Endodermal cell (in vitro differentiated cells): ENCODE measurements around the gene TEX9. TPM values are rescaled to one million over a fixed set of nuclear protein-coding genes. Genes with fewer than 3 reads are reported as not detected.
"Not testable (repeated sequence)": the region's sequence is repeated elsewhere in the genome, so short reads cannot be mapped to it uniquely, and the experiment has no call there.

Experiments
- DNase-seq: peaks from one replicate; pipeline ENCODE4 v3.0.0-alpha.2; 2017
- H3K27ac ChIP-seq: 2 replicates; pipeline ENCODE4 v1.5.1; 2013; ENCODE audit warnings: mild to moderate bottlenecking, low read depth, low read length, moderate library complexity
- H3K27me3 ChIP-seq: 2 replicates; pipeline ENCODE4 v1.6.1; 2013; ENCODE audit warnings: mild to moderate bottlenecking, low read length, moderate library complexity; ENCODE audit not compliant: insufficient read depth, control insufficient read depth, poor library complexity, severe bottlenecking
- H3K36me3 ChIP-seq: 2 replicates; pipeline ENCODE4 v1.7.0; 2013; ENCODE audit warnings: mild to moderate bottlenecking, low read length, moderate library complexity; ENCODE audit not compliant: control insufficient read depth, insufficient read depth
- H3K4me1 ChIP-seq: one replicate; pipeline ENCODE4 v1.7.0; 2013; ENCODE audit warnings: low read length; ENCODE audit not compliant: control insufficient read depth, insufficient read depth
- H3K4me3 ChIP-seq: 2 replicates; pipeline ENCODE4 v1.5.1; 2013; ENCODE audit warnings: mild to moderate bottlenecking, low read length, moderate library complexity
- H3K9ac ChIP-seq: 2 replicates; pipeline ENCODE4 v1.6.1; 2013; ENCODE audit warnings: mild to moderate bottlenecking, low read length, moderate library complexity; ENCODE audit not compliant: poor library complexity, severe bottlenecking; ENCODE audit errors: extremely low read depth
- H3K9me3 ChIP-seq: 2 replicates; pipeline ENCODE4 v1.6.1; 2013; ENCODE audit warnings: mild to moderate bottlenecking, low read length, moderate library complexity; ENCODE audit not compliant: control insufficient read depth
- H3K27ac Mint-ChIP-seq: 2 replicates; pipeline ENCODE4 v1.8.0; 2020; ENCODE audit warnings: mixed read lengths
- H3K27me3 Mint-ChIP-seq: 2 replicates; pipeline ENCODE4 v1.8.0; 2021; ENCODE audit warnings: mild to moderate bottlenecking, mixed read lengths; ENCODE audit not compliant: insufficient read depth
- H3K36me3 Mint-ChIP-seq: 2 replicates; pipeline ENCODE4 v1.8.0; 2020; ENCODE audit warnings: low read depth, mixed read lengths
- H3K4me1 Mint-ChIP-seq: 2 replicates; pipeline ENCODE4 v1.8.0; 2020; ENCODE audit warnings: mixed read lengths
- H3K4me3 Mint-ChIP-seq: 2 replicates; pipeline ENCODE4 v1.8.0; 2020; ENCODE audit warnings: mild to moderate bottlenecking, moderate library complexity, mixed read lengths
- H3K9me3 Mint-ChIP-seq: 2 replicates; pipeline ENCODE4 v1.8.0; 2020; ENCODE audit warnings: mild to moderate bottlenecking, mixed read lengths
- WGBS, 2 experiments: methylation state at CpG; one replicate each; pipeline versions ENCODE4 v1.1.5 to v1.1.7; 2013; ENCODE audit warnings: missing lambda C conversion rate in 2 of 2, mixed read lengths in 1 of 2; ENCODE audit not compliant: insufficient coverage in 1 of 2, insufficient read length in 1 of 2; 5-methylcytosine and 5-hydroxymethylcytosine counted together
- long read RNA-seq, 4 experiments: library from polyadenylated mRNA in 2 of 4; library from RNA in 1 of 4; library from capped mRNA in 1 of 4; stranded (forward) in 3 of 4; unstranded in 1 of 4; transcript quantifications; one replicate each; pipeline ENCODE4 v2.0.0, GENCODE V29; 2020 to 2021; ENCODE audit warnings: inconsistent platforms in 1 of 4
- polyA plus RNA-seq, 2 experiments: library from polyadenylated mRNA; stranded (reverse); fragments of 50-300 nt; gene quantifications; one replicate each; pipeline ENCODE4 v1.2.3, GENCODE V29; 2013
- total RNA-seq, 2 donors: library from RNA; stranded (reverse); fragmentation: NEBNext Ultra II Directional in 1 of 2; extraction: Animal tissue kit (Norgen Biotek cat#: 25700) in 1 of 2; gene quantifications; 2 replicates in 1 of 2; 3 replicates in 1 of 2; pipeline ENCODE4 v1.2.1, GENCODE V29; 2021
- TF ChIP-seq, protein P1 (sequence below): fragments of 200-600 bp; sonication (generic); conservative IDR thresholded peaks from 2 replicates; pipeline ENCODE4 v1.5.0; 2021; ENCODE audit warnings: antibody characterized with exemption, mild to moderate bottlenecking

Gene TEX9
- total RNA-seq, result 10 to 100 TPM in 1 of 2 donors, 1 to 10 TPM in 1; 8.7 to 10.2 TPM
- 19.3 TPM for polyA plus RNA-seq (2013, experiment 1 of 2)
- 21.3 TPM for polyA plus RNA-seq (2013, experiment 2 of 2)
- long read RNA-seq, experiment 1, partial matches to known transcripts, result 1 of 2 reads
- long read RNA-seq, experiment 1, other reads (novel, unspliced or antisense), result 1 of 2 reads
- long read RNA-seq, experiment 2, partial matches to known transcripts, result 5 of 7 reads
- long read RNA-seq, experiment 2, other reads (novel, unspliced or antisense), result 2 of 7 reads
- long read RNA-seq, experiment 3, full-length matches to known transcripts, result 2 of 7 reads
- long read RNA-seq, experiment 3, partial matches to known transcripts, result 2 of 7 reads
- long read RNA-seq, experiment 3, other reads (novel, unspliced or antisense), result 3 of 7 reads
- long read RNA-seq, experiment 4, partial matches to known transcripts, result 0 of 2 reads
- long read RNA-seq, experiment 4, other reads (novel, unspliced or antisense), result 2 of 2 reads

DNA sequence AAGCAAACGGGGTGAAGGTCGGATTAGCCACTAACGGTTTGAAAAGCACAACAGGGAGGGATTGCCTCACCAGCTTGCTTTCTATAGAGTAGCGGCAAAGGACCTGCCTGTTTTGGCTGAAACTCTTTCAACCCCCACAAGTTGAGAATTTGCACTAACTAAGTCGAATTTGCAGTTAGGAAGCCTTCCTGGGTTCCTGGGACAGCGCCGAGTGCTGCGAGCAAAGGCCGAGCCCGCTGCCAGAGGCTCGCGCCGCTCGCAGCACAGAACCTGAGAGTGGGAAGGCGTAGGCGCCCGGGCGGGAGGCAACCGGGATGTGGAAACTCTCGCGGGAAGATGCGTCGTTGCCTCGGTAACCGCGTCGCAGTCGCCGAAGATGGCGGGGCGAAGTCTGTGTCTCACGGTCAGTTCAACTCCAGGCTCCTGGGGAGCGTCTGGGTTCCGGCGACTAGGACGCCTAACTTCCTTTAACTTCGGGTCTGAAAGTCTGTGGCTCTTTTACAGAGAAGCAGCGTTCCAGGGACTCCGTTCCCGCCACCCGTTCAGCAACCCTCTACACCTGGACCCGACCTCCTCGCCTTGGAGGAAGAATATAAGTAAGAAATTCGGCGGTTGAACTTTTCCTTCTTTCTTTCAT, at the start of gene TEX9:
TEX9 (plus strand) TSS at position 352 of the 637 bp plus-strand sequence; CDS start at position 377, 25 bp downstream.
- H3K27me3 ChIP-seq, result no peaks in the 10 kb centered on the region
- peak within 1 kb of the TSS; percentile 92 for H3K4me3 Mint-ChIP-seq
- WGBS, 2 experiments, result 0 to 1% methylated on average over 25 to 45 of the region's 45 CpGs
- H3K4me3 ChIP-seq, result peak within 1 kb of the TSS; percentile 95
- H3K4me1 ChIP-seq, result no peaks in the 10 kb centered on the region
- DNase-seq, result peak; percentile 96
- peaks cover 22% of the 10 kb centered on the region for H3K9me3 Mint-ChIP-seq
- peak within 1 kb of the TSS; percentile 72 for H3K27ac ChIP-seq
- peaks cover 30% of the 10 kb centered on the region for H3K9me3 ChIP-seq
- H3K27ac Mint-ChIP-seq, result peak within 1 kb of the TSS; percentile 85
- no peaks in the 10 kb centered on the region for H3K36me3 Mint-ChIP-seq
- H3K27me3 Mint-ChIP-seq, result peaks cover 2% of the 10 kb centered on the region
- TF ChIP-seq, protein P1, sequence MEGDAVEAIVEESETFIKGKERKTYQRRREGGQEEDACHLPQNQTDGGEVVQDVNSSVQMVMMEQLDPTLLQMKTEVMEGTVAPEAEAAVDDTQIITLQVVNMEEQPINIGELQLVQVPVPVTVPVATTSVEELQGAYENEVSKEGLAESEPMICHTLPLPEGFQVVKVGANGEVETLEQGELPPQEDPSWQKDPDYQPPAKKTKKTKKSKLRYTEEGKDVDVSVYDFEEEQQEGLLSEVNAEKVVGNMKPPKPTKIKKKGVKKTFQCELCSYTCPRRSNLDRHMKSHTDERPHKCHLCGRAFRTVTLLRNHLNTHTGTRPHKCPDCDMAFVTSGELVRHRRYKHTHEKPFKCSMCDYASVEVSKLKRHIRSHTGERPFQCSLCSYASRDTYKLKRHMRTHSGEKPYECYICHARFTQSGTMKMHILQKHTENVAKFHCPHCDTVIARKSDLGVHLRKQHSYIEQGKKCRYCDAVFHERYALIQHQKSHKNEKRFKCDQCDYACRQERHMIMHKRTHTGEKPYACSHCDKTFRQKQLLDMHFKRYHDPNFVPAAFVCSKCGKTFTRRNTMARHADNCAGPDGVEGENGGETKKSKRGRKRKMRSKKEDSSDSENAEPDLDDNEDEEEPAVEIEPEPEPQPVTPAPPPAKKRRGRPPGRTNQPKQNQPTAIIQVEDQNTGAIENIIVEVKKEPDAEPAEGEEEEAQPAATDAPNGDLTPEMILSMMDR, result no peak
- no peaks in the 10 kb centered on the region for H3K36me3 ChIP-seq
- H3K4me1 Mint-ChIP-seq, result peaks cover 7% of the 10 kb centered on the region
- peak within 1 kb of the TSS; percentile 60 for H3K9ac ChIP-seq

DNA sequence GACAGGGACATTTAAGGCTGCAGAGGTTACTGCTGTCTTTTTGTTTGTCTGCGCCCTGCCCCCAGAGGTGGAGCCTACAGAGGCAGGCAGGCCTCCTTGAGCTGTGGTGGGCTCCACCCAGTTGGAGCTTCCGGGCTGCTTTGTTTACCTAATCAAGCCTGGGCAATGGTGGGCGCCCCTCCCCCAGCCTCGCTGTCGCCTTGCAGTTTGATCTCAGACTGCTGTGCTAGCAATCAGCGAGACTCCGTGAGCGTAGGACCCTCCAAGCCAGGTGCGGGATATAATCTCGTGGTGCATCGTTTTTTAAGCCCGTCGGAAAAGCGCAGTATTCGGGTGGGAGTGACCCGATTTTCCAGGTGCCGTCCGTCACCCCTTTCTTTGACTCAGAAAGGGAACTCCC, 48.7 kb upstream of the TEX9 start:
- H3K9ac ChIP-seq, H3K27ac ChIP-seq, H3K36me3 ChIP-seq, H3K27me3 ChIP-seq, DNase-seq, H3K4me1 Mint-ChIP-seq, H3K9me3 ChIP-seq, H3K4me3 ChIP-seq, H3K4me1 ChIP-seq, H3K36me3 Mint-ChIP-seq, H3K27ac Mint-ChIP-seq, H3K27me3 Mint-ChIP-seq: not testable (repeated sequence)
- H3K4me3 Mint-ChIP-seq, result peak overlapping the region; percentile 43
- peaks cover 18% of the 10 kb centered on the region for H3K9me3 Mint-ChIP-seq
- WGBS, 2 experiments, result 79% methylated on average over 14 of the region's 18 CpGs; no CpG with 5 or more reads in 1 of the 2 experiments

DNA sequence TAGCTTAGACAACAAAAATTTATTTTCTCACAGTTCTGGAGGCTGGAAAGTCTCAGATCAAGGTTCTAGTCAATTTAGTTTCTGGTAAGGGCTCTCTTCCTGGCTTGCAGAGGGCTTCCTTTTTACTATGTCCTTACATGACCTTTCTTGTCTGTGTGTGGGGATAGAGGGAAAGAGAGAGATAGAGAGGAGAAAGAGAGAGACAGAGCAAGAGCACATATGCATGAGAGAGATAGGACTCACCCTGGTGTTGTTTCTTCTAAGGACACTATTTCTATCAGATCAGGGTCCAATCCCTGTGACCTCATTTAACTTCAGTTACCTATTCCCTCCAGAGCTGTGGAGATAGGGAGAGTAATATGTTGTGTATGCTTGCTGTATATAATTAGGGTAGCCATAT, 44.9 kb upstream of the TEX9 start:
- Mint-ChIP-seq H3K4me1 (no peaks in the 10 kb centered on the region), H3K27ac (no peak overlapping the region), H3K4me3 (no peak overlapping the region), H3K36me3 (no peaks in the 10 kb centered on the region), H3K27me3 (peaks cover 7% of the 10 kb centered on the region), H3K9me3 (peaks cover 17% of the 10 kb centered on the region)
- H3K9me3 ChIP-seq, result peaks cover 9% of the 10 kb centered on the region
- no peak for DNase-seq
- no peak overlapping the region for H3K27ac ChIP-seq
- H3K9ac ChIP-seq, result no peak overlapping the region
- TF ChIP-seq, protein P1, result no peak
- no peak overlapping the region for H3K4me3 ChIP-seq
- H3K27me3 ChIP-seq, result no peaks in the 10 kb centered on the region
- H3K36me3 ChIP-seq, result no peaks in the 10 kb centered on the region
- H3K4me1 ChIP-seq, result no peaks in the 10 kb centered on the region
